Measurements from ENCODE around the gene GSK3A. TPM values are rescaled to one million over a fixed set of nuclear protein-coding genes. Genes with fewer than 3 reads are reported as not detected.
A peak's percentile ranks its signal among the peaks of the same experiment; 100 is the strongest.

Gene GSK3A
- total RNA-seq, 1 experiment from 2014 or later = 46.0 TPM

GRCh38 chr19:42270346-42271044 lies 28.1 kb upstream of the GSK3A start:
- DNase-seq (ENCODE audit: low read depth, low spot score) = no peak
- in situ Hi-C loops (cut with HindIII; ENCODE audit: low pct_unique_long_range_greater_than_20kb, low sequenced_read_pairs) (no loop called here), intact Hi-C loops (cut with micrococcal nuclease; ENCODE audit: unreplicated experiment) (no loop called here)
- ChIA-PET CTCF (no interaction called here), POLR2A (interaction anchor here (0.5 kb wide), 1 partner anchor 1265 kb away, joined by 4 read pairs; no protein-coding TSS in a partner anchor)
- no peak for ATAC-seq
- peak overlapping the region; percentile 69 to 72 for H3K4me3 ChIP-seq (ENCODE audit: low read depth in 2 of 2, low read length in 2 of 2)
- H3K27me3 ChIP-seq (ENCODE audit: control insufficient read depth, insufficient read depth, low read length) = no peaks in the 10 kb centered on the region
- H3K36me3 ChIP-seq (ENCODE audit: control insufficient read depth, insufficient read depth, low read length) = no peaks in the 10 kb centered on the region
- BruUV-seq (replicated peaks) = no TSS peak
- H3K4me1 ChIP-seq (ENCODE audit: control insufficient read depth, insufficient read depth, low read length) = peaks cover 11% of the 10 kb centered on the region
- peak overlapping the region; percentile 65 for H3K27ac ChIP-seq (ENCODE audit: low read length)
- H3K9me3 ChIP-seq (ENCODE audit: control insufficient read depth, insufficient read depth, low read depth, low read length) = no peaks in the 10 kb centered on the region
- TF ChIP-seq CTCF (IDR thresholded peaks at IDR 0.05) = no peak
- TF ChIP-seq TCF7L2 (IDR thresholded peaks at IDR 0.05; ENCODE audit: low read depth, low read length) = no peak
- TF ChIP-seq REST (IDR thresholded peaks at IDR 0.05; ENCODE audit: insufficient read depth in 1 of 2, low read depth in 2 of 2, low read length in 1 of 2) = no peak
- no peak for TF ChIP-seq SIN3A (IDR thresholded peaks at IDR 0.05; ENCODE audit: borderline replicate concordance, insufficient read depth, low read depth, low read length)
- TF ChIP-seq POLR2AphosphoS5 (IDR thresholded peaks at IDR 0.05; ENCODE audit: low read depth, low read length) = no peak

- ChIA-PET CTCF (no interaction called here), POLR2A (no interaction called here)
Observed at GRCh38 chr19:42269478-42270345, 27.3 kb upstream of the GSK3A start.

More at GRCh38 chr19:42269478-42270345, 27.3 kb upstream of the GSK3A start:
- no peaks in the 10 kb centered on the region for H3K36me3 ChIP-seq (ENCODE audit: control insufficient read depth, insufficient read depth, low read length)
- peak overlapping the region; percentile 69 to 72 for H3K4me3 ChIP-seq (ENCODE audit: low read depth in 2 of 2, low read length in 2 of 2)
- ATAC-seq (no peak), DNase-seq (ENCODE audit: low read depth, low spot score) (no peak)
- H3K9me3 ChIP-seq (ENCODE audit: control insufficient read depth, insufficient read depth, low read depth, low read length) = no peaks in the 10 kb centered on the region
- H3K4me1 ChIP-seq (ENCODE audit: control insufficient read depth, insufficient read depth, low read length) = peaks cover 11% of the 10 kb centered on the region
- H3K27me3 ChIP-seq (ENCODE audit: control insufficient read depth, insufficient read depth, low read length) = no peaks in the 10 kb centered on the region
- intact Hi-C loops (cut with micrococcal nuclease; ENCODE audit: unreplicated experiment) (no loop called here), in situ Hi-C loops (cut with HindIII; ENCODE audit: low pct_unique_long_range_greater_than_20kb, low sequenced_read_pairs) (no loop called here)
- TF ChIP-seq SIN3A (IDR thresholded peaks at IDR 0.05; ENCODE audit: borderline replicate concordance, insufficient read depth, low read depth, low read length) (no peak), REST (IDR thresholded peaks at IDR 0.05; ENCODE audit: insufficient read depth in 1 of 2, low read depth in 2 of 2, low read length in 1 of 2) (no peak), POLR2AphosphoS5 (IDR thresholded peaks at IDR 0.05; ENCODE audit: low read depth, low read length) (no peak), CTCF (IDR thresholded peaks at IDR 0.05) (no peak), TCF7L2 (IDR thresholded peaks at IDR 0.05; ENCODE audit: low read depth, low read length) (no peak)
- BruUV-seq (replicated peaks) = TSS peak; percentile 73
- peak overlapping the region; percentile 65 for H3K27ac ChIP-seq (ENCODE audit: low read length)

Data from Panc1 (cell line).